ENCODE measurements around the gene INHBB. TPM values are rescaled to one million over a fixed set of nuclear protein-coding genes. Genes with fewer than 3 reads are reported as not detected.

The INHBB gene
- total RNA-seq, 1 donor from 2014 or later = 0.23 TPM

DNA sequence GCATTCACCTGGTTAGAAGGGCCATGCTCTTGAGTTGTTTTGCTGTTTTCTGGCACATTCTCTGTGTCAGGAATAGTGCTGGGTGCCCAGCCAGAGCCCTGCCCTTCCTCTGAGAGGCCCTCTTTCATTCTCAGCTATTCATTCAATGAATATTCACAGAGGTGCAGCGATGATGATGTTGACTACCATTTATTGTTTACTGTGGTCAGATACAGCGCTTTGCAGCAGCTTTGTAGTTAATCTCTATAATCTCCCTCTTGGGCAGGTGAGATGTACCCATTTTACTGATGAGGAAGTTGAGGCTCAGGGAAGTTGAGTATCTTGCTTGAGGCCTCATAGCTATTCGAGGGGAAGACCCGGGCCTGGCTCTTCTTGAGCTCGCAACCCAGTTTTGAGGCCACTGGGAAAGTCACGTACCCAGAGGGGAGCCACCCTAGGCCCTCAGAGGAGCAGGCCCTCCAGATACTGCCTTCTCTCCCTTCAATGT, 9.9 kb downstream of the INHBB start:
- no peak for TF ChIP-seq CTCF (conservative IDR thresholded peaks at IDR 0.05; ENCODE audit: low read depth, low read length)
- H3K4me3 ChIP-seq (ENCODE audit: low read depth, low read length) = no peak overlapping the region
- DNase-seq (ENCODE audit: low read depth) = no peak

- H3K4me3 ChIP-seq (ENCODE audit: low read depth, low read length) = no peak overlapping the region
Observed at GRCh38 chr2:120357768-120358167, 11.8 kb downstream of the INHBB start.

DNA sequence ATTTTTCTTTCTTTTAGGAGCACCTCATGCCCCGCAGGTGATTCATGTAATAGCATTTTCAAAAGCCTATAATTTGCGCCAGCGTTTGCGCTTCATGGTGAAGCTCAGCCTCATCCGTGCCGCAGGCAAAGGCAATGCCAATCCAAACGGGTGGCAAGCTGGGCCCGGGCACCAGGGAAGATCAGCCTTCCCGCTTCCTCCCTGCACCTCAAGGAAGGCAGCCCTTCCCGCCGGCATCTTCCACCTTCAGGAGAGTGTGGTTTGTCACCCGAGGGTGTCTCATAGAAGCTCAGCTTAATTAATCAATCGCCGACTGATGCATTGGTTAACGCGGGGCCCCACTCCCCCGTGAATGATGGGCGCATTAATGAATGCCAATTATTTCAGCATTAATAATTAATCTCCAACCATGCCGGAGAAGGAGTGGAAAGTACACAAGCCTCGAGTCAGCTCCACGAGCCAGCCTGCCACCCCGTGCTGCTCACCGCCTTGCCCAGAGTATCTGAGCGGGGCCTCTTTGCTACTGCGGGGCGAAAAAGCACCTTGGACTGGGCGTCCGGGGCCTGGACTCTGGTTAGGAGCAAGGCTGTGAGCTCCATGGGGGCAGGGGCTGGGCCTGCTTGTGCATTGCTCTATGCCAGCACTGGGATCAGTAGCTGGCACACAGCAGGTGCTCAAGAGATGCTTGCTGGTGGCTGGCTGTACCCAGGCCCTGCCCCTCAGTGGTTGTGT, 13.0 kb downstream of the INHBB start:
- no peak for TF ChIP-seq CTCF (conservative IDR thresholded peaks at IDR 0.05; ENCODE audit: low read depth, low read length)
- no peak for DNase-seq (ENCODE audit: low read depth)
- no peak overlapping the region for H3K4me3 ChIP-seq (ENCODE audit: low read depth, low read length)

More at GRCh38 chr2:120357768-120358167, 11.8 kb downstream of the INHBB start:
- no peak for TF ChIP-seq CTCF (conservative IDR thresholded peaks at IDR 0.05; ENCODE audit: low read depth, low read length)
- DNase-seq (ENCODE audit: low read depth) = no peak

GRCh38 chr2:120360307-120360855, 14.4 kb downstream of the INHBB start:
- TF ChIP-seq CTCF (conservative IDR thresholded peaks at IDR 0.05; ENCODE audit: low read depth, low read length) = no peak
- no peak for DNase-seq (ENCODE audit: low read depth)

DNA sequence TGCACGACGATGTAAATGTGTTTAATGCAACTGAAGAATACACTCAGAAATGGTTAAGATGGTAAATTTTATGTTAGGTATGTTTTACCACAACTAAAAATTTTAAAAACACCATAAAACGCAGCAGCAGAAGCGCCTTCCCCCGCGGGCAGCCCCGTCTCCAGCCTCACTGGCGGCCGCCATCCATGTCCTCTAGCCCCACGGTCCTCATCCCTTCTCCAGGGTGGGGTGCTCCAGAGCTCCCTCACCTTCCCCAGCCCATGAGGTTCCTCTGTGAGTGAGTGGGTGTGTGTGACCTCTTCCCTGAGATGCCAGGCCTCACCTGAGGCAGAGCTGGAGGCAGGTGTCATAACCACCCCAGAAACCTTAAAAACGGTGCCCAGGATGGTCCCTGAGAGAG, 17.0 kb downstream of the INHBB start:
- DNase-seq (ENCODE audit: low read depth) = no peak
- no peak for TF ChIP-seq CTCF (conservative IDR thresholded peaks at IDR 0.05; ENCODE audit: low read depth, low read length)
- no peak overlapping the region for H3K4me3 ChIP-seq (ENCODE audit: low read depth, low read length)

More at GRCh38 chr2:120360307-120360855, 14.4 kb downstream of the INHBB start:
- H3K4me3 ChIP-seq (ENCODE audit: low read depth, low read length) = no peak overlapping the region

DNA sequence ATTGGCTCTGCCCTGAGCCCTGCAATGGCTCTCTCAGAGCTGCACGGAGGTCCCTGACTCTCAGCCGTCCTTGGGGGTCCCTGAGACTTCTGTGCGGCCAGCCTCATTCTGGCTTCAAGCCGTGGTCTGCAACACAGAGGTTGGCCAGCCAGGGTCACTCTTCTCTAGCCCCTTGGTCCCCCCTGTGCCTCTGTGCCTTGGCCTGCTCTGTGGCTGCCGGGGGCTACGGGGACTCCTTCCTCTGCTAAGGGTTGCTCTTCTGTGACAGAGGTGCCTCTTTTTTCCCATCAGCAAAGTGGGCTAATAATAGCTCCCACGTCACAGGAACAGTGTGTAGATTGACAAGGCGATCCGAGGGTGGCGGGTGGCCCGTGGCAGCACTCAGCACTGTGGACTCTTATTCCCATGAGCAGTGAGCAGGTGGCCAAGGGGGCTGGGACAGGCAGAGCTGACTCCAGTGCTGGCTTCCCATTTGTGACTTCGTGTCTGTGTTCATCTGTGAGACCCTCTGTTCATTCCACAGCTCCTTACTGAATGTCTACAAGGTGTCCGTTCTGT, 19.4 kb downstream of the INHBB start:
- no peak overlapping the region for H3K4me3 ChIP-seq (ENCODE audit: low read depth, low read length)
- no peak for DNase-seq (ENCODE audit: low read depth)
- TF ChIP-seq CTCF (conservative IDR thresholded peaks at IDR 0.05; ENCODE audit: low read depth, low read length) = no peak

Data from epithelial cell of proximal tubule (primary cell).